IMR-90 (cell line): ENCODE results near the gene LAPTM5. TPM values are rescaled to one million over a fixed set of nuclear protein-coding genes. Genes with fewer than 3 reads are reported as not detected.

Experiments
- ATAC-seq: fragments of 200-7000 bp; cut with Tn5 transposase; 2 replicates; pipeline ENCODE4 v1.9.1; 2020; ENCODE audit warnings: low read depth, mild to moderate bottlenecking, moderate library complexity
- BruUV-seq: library from RNA; stranded (reverse); fragments of 400-500 nt; replicated peaks from 2 replicates; lab custom pipeline; 2021; lab: Mats Ljungman, UMichigan
- CTCF ChIA-PET: fragments of 300-600 bp; formaldehyde crosslinking; extraction: SDS; loops from one replicate; lab custom pipeline; 2021; ENCODE audit warnings: antibody characterized with exemption; lab: Yijun Ruan, JAX
- POLR2A ChIA-PET: fragments of 300-600 bp; sonication (Branson Sonifier 250); formaldehyde crosslinking; loops from one replicate; lab custom pipeline; 2022; ENCODE audit warnings: antibody characterized with exemption; ENCODE audit not compliant: unreplicated experiment; lab: Charles Lee
- DNase-seq: peaks from one replicate; pipeline ENCODE4 v3.0.0; 2013
- H2AFZ ChIP-seq: replicated peaks from 2 replicates; pipeline ENCODE3; 2013; ENCODE audit warnings: low read length, mild to moderate bottlenecking; ENCODE audit not compliant: poor library complexity
- H2AK5ac ChIP-seq: 2 replicates; pipeline ENCODE4 v1.6.1; 2013; ENCODE audit warnings: low read depth, low read length, inconsistent platforms
- H2AK9ac ChIP-seq: replicated peaks from 2 replicates; pipeline ENCODE3; 2013; ENCODE audit warnings: mild to moderate bottlenecking, low read depth, low read length, moderate library complexity; ENCODE audit not compliant: poor library complexity
- H2BK120ac ChIP-seq: 2 replicates; pipeline ENCODE4 v1.6.1; 2013; ENCODE audit warnings: low read depth, low read length, inconsistent platforms
- H2BK15ac ChIP-seq: 3 replicates; pipeline ENCODE4 v1.6.1; 2013; ENCODE audit warnings: low read depth, low read length, inconsistent platforms
- H2BK20ac ChIP-seq: 2 replicates; pipeline ENCODE4 v1.6.1; 2013; ENCODE audit warnings: low read depth, mild to moderate bottlenecking, inconsistent platforms, low read length, moderate library complexity
- H2BK5ac ChIP-seq: 2 replicates; pipeline ENCODE4 v1.6.1; 2013; ENCODE audit warnings: mild to moderate bottlenecking, low read depth, low read length, inconsistent platforms; ENCODE audit not compliant: poor library complexity, severe bottlenecking
- H3K14ac ChIP-seq: replicated peaks from 2 replicates; pipeline ENCODE4 v1.6.1; 2013; ENCODE audit warnings: low read depth, low read length, inconsistent platforms
- H3K18ac ChIP-seq: 2 replicates; pipeline ENCODE4 v1.6.1; 2013; ENCODE audit warnings: low read depth, low read length, control low read depth
- H3K23ac ChIP-seq: 2 replicates; pipeline ENCODE4 v1.6.1; 2013; ENCODE audit warnings: low read depth, low read length, inconsistent platforms
- H3K27ac ChIP-seq: 2 replicates; pipeline ENCODE4 v1.5.1; 2013; ENCODE audit warnings: mild to moderate bottlenecking, control low read depth, low read length; ENCODE audit not compliant: insufficient read depth
- H3K27me3 ChIP-seq: 2 replicates; pipeline ENCODE4 v1.6.1; 2013; ENCODE audit warnings: low read length; ENCODE audit not compliant: control insufficient read depth, insufficient read depth
- H3K36me3 ChIP-seq: 2 replicates; pipeline ENCODE4 v1.6.1; 2013; ENCODE audit warnings: low read length, mixed read lengths; ENCODE audit not compliant: control insufficient read depth, insufficient read depth
- H3K4ac ChIP-seq: 2 replicates; pipeline ENCODE4 v1.6.1; 2013; ENCODE audit warnings: low read depth, low read length, inconsistent platforms
- H3K4me1 ChIP-seq: 2 replicates; pipeline ENCODE4 v1.6.1; 2013; ENCODE audit warnings: low read length, mixed read lengths; ENCODE audit not compliant: control insufficient read depth, insufficient read depth
- H3K4me2 ChIP-seq: 2 replicates; pipeline ENCODE4 v1.6.1; 2013; ENCODE audit warnings: low read depth, mild to moderate bottlenecking, control low read depth, low read length, moderate library complexity
- H3K4me3 ChIP-seq: 2 replicates; pipeline ENCODE4 v1.5.1; 2013; ENCODE audit warnings: low read depth, mild to moderate bottlenecking, control low read depth, low read length, moderate library complexity; ENCODE audit not compliant: insufficient read depth
- H3K56ac ChIP-seq: 2 replicates; pipeline ENCODE4 v1.6.1; 2013; ENCODE audit warnings: low read length, inconsistent platforms; ENCODE audit not compliant: insufficient read depth; ENCODE audit errors: extremely low read depth
- H3K79me1 ChIP-seq, 2 experiments: 2 replicates each; pipeline ENCODE4 v1.6.1; 2013; ENCODE audit warnings: low read length in 2 of 2, inconsistent platforms in 1 of 2, low read depth in 1 of 2
- H3K9ac ChIP-seq: 2 replicates; pipeline ENCODE4 v1.6.1; 2013; ENCODE audit warnings: low read depth, low read length, control low read depth
- H3K9me1 ChIP-seq: 2 replicates; pipeline ENCODE4 v1.6.1; 2013; ENCODE audit warnings: low read length, inconsistent platforms; ENCODE audit not compliant: insufficient read depth
- H3K9me3 ChIP-seq: 2 replicates; pipeline ENCODE4 v1.6.1; 2013; ENCODE audit warnings: low read length; ENCODE audit not compliant: control insufficient read depth, insufficient read depth
- H4K20me1 ChIP-seq: 2 replicates; pipeline ENCODE4 v1.6.1; 2013; ENCODE audit warnings: low read length, inconsistent platforms; ENCODE audit not compliant: insufficient read depth
- H4K5ac ChIP-seq: 2 replicates; pipeline ENCODE4 v1.6.1; 2013; ENCODE audit warnings: mild to moderate bottlenecking, low read depth, low read length, control low read depth
- H4K8ac ChIP-seq, 2 experiments: 2 replicates each; pipeline ENCODE4 v1.6.1; 2013; ENCODE audit warnings: low read depth in 2 of 2, low read length in 2 of 2, control low read depth in 1 of 2, inconsistent platforms in 1 of 2
- H4K91ac ChIP-seq: 2 replicates; pipeline ENCODE4 v1.6.1; 2013; ENCODE audit warnings: low read depth, low read length, inconsistent platforms; ENCODE audit not compliant: insufficient read depth
- CEBPB ChIP-seq: IDR thresholded peaks from 2 replicates; pipeline ENCODE4 v1.6.1; 2012; ENCODE audit warnings: low read depth, low read length, improper control_type of control experiment
- MAZ ChIP-seq: IDR thresholded peaks from 2 replicates; pipeline ENCODE4 v1.6.1; 2012; ENCODE audit warnings: low read depth, mild to moderate bottlenecking, low read length, improper control_type of control experiment, moderate library complexity, borderline replicate concordance
- MXI1 ChIP-seq: IDR thresholded peaks from 2 replicates; pipeline ENCODE4 v1.6.1; 2012; ENCODE audit warnings: low read depth, mild to moderate bottlenecking, low read length, moderate library complexity, borderline replicate concordance
- RAD21 ChIP-seq: IDR thresholded peaks from 2 replicates; pipeline ENCODE4 v1.6.1; 2012; ENCODE audit warnings: low read length, improper control_type of control experiment
- RCOR1 ChIP-seq: IDR thresholded peaks from 2 replicates; pipeline ENCODE4 v1.6.1; 2012; ENCODE audit warnings: mild to moderate bottlenecking, low read length, improper control_type of control experiment; ENCODE audit not compliant: insufficient replicate concordance
- RFX5 ChIP-seq: IDR thresholded peaks from 2 replicates; pipeline ENCODE4 v1.8.0; 2012; ENCODE audit warnings: low read depth, mild to moderate bottlenecking, low read length, moderate library complexity
- WGBS, 2 experiments: methylation state at CpG; one replicate each; pipeline versions ENCODE4 v1.1.5 to v1.1.7; 2013; ENCODE audit warnings: missing lambda C conversion rate in 2 of 2; ENCODE audit not compliant: insufficient read length in 1 of 2; ENCODE audit errors: extremely low coverage in 2 of 2; 5-methylcytosine and 5-hydroxymethylcytosine counted together
- dilution Hi-C: fragments of 300-500 bp; cut with HindIII; formaldehyde crosslinking; loops from one replicate; pipeline ENCODE4 v1.14.3; 2018; ENCODE audit warnings: low sequenced_read_pairs; ENCODE audit not compliant: unreplicated experiment
- in situ Hi-C: fragments of 300-500 bp; cut with MboI; formaldehyde crosslinking; loops from 3 replicates; pipeline ENCODE4 v1.14.3; 2019; ENCODE audit warnings: low sequenced_read_pairs, inconsistent platforms, mixed read lengths
- intact Hi-C: fragments of 100-400 bp; cut with micrococcal nuclease; formaldehyde crosslinking; loops from 2 replicates; pipeline ENCODE4 v1.10.0; 2022
- polyA plus RNA-seq, 3 experiments: library from polyadenylated mRNA; depleted of rRNA; stranded (reverse); fragments of >200 nt; gene quantifications; 2 replicates each; pipeline ENCODE4 v1.2.3, GENCODE V29; 2012; ENCODE audit warnings: low replicate concordance in 1 of 3
- total RNA-seq: library from RNA; depleted of rRNA; stranded (reverse); fragments of >200 nt; gene quantifications from 2 replicates; pipeline ENCODE4 v1.2.3, GENCODE V29; 2012
- TF ChIP-seq, protein P1 (sequence below): conservative IDR thresholded peaks from 2 replicates; pipeline ENCODE4 v1.5.1; 2012; ENCODE audit warnings: mild to moderate bottlenecking, low read depth, low read length, improper control_type of control experiment

Gene LAPTM5
- total and polyA plus RNA-seq, 2 of the 4 experiments (the other 2 are of a cell fraction), result 0.09 TPM; not detected in 1

DNA sequence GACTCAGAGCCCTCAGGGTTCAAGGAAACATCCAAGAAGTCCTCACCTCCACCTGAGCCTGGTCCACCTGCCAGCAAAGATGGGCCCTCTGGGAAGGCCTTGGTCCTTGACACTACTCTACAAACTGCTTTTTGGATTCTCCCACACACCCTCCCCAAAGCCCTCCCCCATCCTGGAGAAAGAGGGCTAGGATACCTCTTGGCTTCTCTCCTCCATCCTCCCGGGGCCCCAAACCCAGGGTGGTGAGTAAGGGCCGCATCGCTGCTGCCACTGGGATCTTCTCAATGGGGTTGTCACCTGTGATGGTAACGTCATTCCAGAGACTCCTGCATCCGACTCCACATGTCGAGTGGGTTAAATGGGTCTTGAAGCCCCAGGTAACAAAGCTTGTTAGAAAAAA, 60.7 kb downstream of the LAPTM5 start:
- WGBS, 2 experiments, result 80% methylated on average over 2 of the region's 6 CpGs; no CpG with 5 or more reads in 1 of the 2 experiments
- Histone ChIP-seq H2BK15ac (no peak overlapping the region), H4K5ac (no peak overlapping the region), H3K27me3 (peaks cover 23% of the 10 kb centered on the region; the same call in 1 of the 2 replicates), H3K9me1 (peaks cover 3% of the 10 kb centered on the region; the same call in 1 of the 2 replicates), H4K20me1 (no peaks in the 10 kb centered on the region), H3K18ac (no peak overlapping the region), H3K4ac (no peak overlapping the region), H3K4me3 (no peak overlapping the region), H4K8ac (no peak overlapping the region), H2AFZ (no peak overlapping the region), H3K36me3 (no peaks in the 10 kb centered on the region), H3K4me1 (peaks cover 4% of the 10 kb centered on the region; the same call in 1 of the 2 replicates), H2AK9ac (no peak overlapping the region), H3K9me3 (no peaks in the 10 kb centered on the region), H2BK120ac (no peak overlapping the region), H2BK5ac (no peak overlapping the region), H3K9ac (no peak overlapping the region), H3K56ac (no peak overlapping the region), H4K91ac (no peak overlapping the region), H2AK5ac (no peak overlapping the region), H3K23ac (no peak overlapping the region), H3K79me1 (no peaks in the 10 kb centered on the region), H3K27ac (no peak overlapping the region), H3K4me2 (no peak overlapping the region), H3K14ac (no peak overlapping the region), H2BK20ac (no peak overlapping the region)
- dilution Hi-C loops, result no loop called here
- ATAC-seq (no peak), DNase-seq (no peak)
- ChIA-PET CTCF (no interaction called here), POLR2A (no interaction called here)
- BruUV-seq, result no TSS peak
- TF ChIP-seq RFX5 (no peak), RCOR1 (no peak), MAZ (no peak), MXI1 (no peak), CEBPB (no peak), RAD21 (no peak)
- TF ChIP-seq, protein P1, sequence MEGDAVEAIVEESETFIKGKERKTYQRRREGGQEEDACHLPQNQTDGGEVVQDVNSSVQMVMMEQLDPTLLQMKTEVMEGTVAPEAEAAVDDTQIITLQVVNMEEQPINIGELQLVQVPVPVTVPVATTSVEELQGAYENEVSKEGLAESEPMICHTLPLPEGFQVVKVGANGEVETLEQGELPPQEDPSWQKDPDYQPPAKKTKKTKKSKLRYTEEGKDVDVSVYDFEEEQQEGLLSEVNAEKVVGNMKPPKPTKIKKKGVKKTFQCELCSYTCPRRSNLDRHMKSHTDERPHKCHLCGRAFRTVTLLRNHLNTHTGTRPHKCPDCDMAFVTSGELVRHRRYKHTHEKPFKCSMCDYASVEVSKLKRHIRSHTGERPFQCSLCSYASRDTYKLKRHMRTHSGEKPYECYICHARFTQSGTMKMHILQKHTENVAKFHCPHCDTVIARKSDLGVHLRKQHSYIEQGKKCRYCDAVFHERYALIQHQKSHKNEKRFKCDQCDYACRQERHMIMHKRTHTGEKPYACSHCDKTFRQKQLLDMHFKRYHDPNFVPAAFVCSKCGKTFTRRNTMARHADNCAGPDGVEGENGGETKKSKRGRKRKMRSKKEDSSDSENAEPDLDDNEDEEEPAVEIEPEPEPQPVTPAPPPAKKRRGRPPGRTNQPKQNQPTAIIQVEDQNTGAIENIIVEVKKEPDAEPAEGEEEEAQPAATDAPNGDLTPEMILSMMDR, result no peak
- intact Hi-C loops, result no loop called here
- in situ Hi-C loops, result no loop called here
